ENCODE measurements around the gene BTNL9. TPM values are rescaled to one million over a fixed set of nuclear protein-coding genes. Genes with fewer than 3 reads are reported as not detected.

The BTNL9 gene
- total and polyA plus RNA-seq, 2 of the 4 experiments (the other 2 are of a cell fraction): not detected

DNA sequence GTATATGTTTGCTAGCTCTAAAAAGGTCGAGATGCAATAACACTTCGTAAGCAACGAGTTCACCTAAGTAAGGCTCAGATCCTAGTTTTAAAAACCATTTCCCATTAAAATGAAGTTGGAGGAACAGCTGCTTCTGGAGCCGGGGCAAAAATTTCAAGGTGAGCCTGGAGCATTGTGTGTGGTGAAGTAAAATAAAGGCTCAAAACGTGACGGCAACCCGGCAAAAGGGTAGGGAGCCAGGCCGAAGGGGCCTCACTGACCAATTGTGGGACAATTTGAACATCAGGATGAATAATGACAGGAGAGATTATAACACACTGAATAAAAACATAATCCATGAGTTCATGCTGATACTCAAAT is 20.1 kb downstream of the BTNL9 start:
- Histone ChIP-seq H3K9me3 (ENCODE audit: control insufficient read depth, insufficient read depth, low read length) (no peaks in the 10 kb centered on the region; the same call in 1 of the 2 replicates), H3K36me3 (ENCODE audit: control insufficient read depth, insufficient read depth, low read length) (no peaks in the 10 kb centered on the region), H4K20me1 (ENCODE audit: insufficient read depth, low read length) (no peaks in the 10 kb centered on the region), H3K56ac (ENCODE audit: extremely low read depth, insufficient read depth, low read length) (no peak overlapping the region), H3K14ac (replicated peaks; ENCODE audit: low read depth, low read length) (no peak overlapping the region), H4K5ac (ENCODE audit: low read depth, low read length) (no peak overlapping the region), H2AFZ (replicated peaks; ENCODE audit: low read length, poor library complexity) (no peak overlapping the region), H2BK15ac (ENCODE audit: low read depth, low read length) (no peak overlapping the region), H3K9ac (ENCODE audit: low read depth, low read length) (no peak overlapping the region), H3K79me1 (ENCODE audit: low read depth in 1 of 2, low read length in 2 of 2) (no peaks in the 10 kb centered on the region), H3K4ac (ENCODE audit: low read depth, low read length) (no peak overlapping the region), H3K4me1 (ENCODE audit: control insufficient read depth, insufficient read depth, low read length) (no peaks in the 10 kb centered on the region), H2AK9ac (replicated peaks; ENCODE audit: low read depth, low read length, poor library complexity) (no peak overlapping the region), H2BK20ac (ENCODE audit: low read depth, low read length) (no peak overlapping the region), H3K4me3 (ENCODE audit: insufficient read depth, low read depth, low read length) (no peak overlapping the region), H4K8ac (ENCODE audit: low read depth in 2 of 2, low read length in 2 of 2) (no peak overlapping the region), H2BK120ac (ENCODE audit: low read depth, low read length) (no peak overlapping the region), H2BK5ac (ENCODE audit: low read depth, low read length, poor library complexity, severe bottlenecking) (no peak overlapping the region), H3K9me1 (ENCODE audit: insufficient read depth, low read length) (no peaks in the 10 kb centered on the region), H3K27ac (ENCODE audit: insufficient read depth, low read length) (no peak overlapping the region), H3K23ac (ENCODE audit: low read depth, low read length) (no peak overlapping the region), H3K4me2 (ENCODE audit: low read depth, low read length) (no peak overlapping the region), H2AK5ac (ENCODE audit: low read depth, low read length) (no peak overlapping the region), H3K18ac (ENCODE audit: low read depth, low read length) (no peak overlapping the region), H4K91ac (ENCODE audit: insufficient read depth, low read depth, low read length) (no peak overlapping the region), H3K27me3 (ENCODE audit: control insufficient read depth, insufficient read depth, low read length) (peaks cover 28% of the 10 kb centered on the region)
- no TSS peak for BruUV-seq (replicated peaks)
- DNase-seq (no peak), ATAC-seq (ENCODE audit: low read depth) (no peak)
- CTCF ChIA-PET: no interaction called here
- in situ Hi-C loops (cut with MboI; ENCODE audit: low sequenced_read_pairs) (no loop called here), dilution Hi-C loops (cut with HindIII; ENCODE audit: low sequenced_read_pairs, unreplicated experiment) (no loop called here), intact Hi-C loops (cut with micrococcal nuclease) (no loop called here)
- no CpG with 5 or more reads among the region's 8 CpGs for WGBS, 2 experiments (ENCODE audit: extremely low coverage in 2 of 2, insufficient read length in 1 of 2)
- POLR2A ChIA-PET (ENCODE audit: unreplicated experiment): no interaction called here
- no peak for TF ChIP-seq RFX5 (IDR thresholded peaks at IDR 0.05; ENCODE audit: low read depth, low read length)
